Measurements from ENCODE around the gene RAB3IL1. TPM values are rescaled to one million over a fixed set of nuclear protein-coding genes. Genes with fewer than 3 reads are reported as not detected.

Gene RAB3IL1, protein sequence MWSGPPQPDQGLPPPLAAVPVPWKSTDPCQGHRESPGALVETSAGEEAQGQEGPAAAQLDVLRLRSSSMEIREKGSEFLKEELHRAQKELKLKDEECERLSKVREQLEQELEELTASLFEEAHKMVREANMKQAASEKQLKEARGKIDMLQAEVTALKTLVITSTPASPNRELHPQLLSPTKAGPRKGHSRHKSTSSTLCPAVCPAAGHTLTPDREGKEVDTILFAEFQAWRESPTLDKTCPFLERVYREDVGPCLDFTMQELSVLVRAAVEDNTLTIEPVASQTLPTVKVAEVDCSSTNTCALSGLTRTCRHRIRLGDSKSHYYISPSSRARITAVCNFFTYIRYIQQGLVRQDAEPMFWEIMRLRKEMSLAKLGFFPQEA
- total RNA-seq = 9.4 TPM
- long read RNA-seq, partial matches to known transcripts = 2 of 9 reads
- long read RNA-seq, other reads (novel, unspliced or antisense) = 3 of 9 reads

DNA sequence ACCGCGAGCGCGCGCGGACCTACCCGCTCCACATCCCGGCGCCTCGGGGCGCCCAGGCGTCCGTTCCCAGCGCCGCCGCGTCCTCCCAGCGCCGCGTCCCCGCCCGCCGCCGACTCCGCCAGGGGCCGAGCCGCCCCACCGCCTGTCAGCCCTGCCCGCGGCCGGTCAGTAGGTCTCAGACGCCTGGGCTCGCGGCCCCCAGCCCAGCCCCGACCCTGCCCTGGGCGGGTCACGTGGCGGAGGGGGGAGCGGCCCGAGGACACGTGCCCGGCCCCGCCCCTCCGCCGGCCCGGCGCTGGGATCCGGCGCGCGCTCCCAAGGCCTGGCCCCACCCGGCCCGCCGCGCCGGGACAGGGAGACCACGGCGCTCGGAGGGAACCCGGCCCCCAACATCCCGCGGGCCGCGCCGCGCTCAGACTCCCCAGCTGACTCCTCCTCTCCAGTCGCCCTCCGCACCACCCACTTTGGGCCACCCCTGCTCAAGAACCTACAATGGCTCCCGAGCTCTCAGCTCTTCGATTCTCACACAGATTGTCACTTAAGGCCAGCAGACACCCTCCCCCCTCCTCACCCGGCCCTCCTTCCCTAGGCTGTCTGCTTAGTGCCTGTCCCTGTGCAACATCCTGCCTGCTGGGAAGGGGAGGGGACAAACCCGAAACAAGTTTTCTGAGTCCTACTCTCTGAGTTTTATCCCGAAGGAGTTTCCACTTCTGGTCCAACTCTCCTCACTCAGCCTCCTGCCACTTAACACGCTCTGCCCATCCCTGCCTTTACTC is at the start of gene RAB3IL1:
TSS of gene RAB3IL1 (minus strand) at position 233 of the 776 bp plus-strand sequence. CDS start at position 34, 199 bp downstream.
- DNase-seq (ENCODE audit: low spot score) = peak; percentile 86
- intact Hi-C loops (cut with DNase I) = no loop called here

DNA sequence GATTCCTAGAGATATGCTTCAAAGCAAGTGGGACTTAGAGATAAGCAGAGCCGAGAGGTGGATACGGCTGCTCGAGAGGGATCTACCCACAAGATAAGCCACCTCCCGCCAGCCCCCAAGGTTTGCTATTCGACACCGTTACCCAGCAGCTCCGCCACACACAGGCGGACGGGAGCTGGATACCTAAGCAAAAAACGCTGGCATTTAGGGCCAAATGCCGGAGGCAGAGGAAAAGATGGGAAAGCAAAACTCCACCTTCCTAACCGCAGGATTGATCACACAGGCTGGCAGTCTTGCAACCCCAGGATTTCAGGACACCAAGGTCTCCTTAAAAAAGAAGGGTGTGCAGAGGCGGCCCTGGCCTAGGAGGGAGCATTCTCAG is 49.4 kb upstream of the RAB3IL1 start:
- intact Hi-C loops (cut with DNase I) = loop anchor here (2.0 to 5.0 kb wide), 2 partner anchors 76 to 149 kb away; partner anchors contain the start of genes FADS1 and FADS3
- no peak for DNase-seq (ENCODE audit: low spot score)

DNA sequence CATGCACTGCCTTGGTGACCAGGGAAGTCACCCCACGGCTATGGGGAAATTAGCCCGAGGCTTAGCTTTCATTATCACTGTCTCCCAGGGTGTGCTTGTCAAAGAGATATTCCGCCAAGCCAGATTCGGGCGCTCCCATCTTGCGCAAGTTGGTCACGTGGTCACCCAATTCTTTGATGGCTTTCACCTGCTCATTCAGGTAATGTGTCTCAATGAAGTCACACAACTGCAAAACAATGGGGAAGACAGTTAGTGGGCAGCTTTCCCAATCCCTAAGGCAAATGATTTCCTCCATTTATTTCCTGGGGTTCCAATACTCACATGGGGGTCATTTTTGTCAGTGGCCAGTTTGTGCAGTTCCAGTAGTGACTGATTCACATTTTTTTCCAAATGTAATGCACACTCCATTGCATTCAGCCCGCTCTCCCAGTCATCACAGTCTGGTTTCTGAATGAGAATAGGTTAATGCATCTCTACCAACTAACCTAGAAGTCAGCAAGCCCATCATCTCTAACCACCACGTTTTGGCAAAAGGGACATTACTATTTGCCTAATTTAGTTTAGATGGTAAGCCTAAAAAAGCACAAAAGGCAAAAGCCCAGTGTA is 47.4 kb upstream of the RAB3IL1 start:
- intact Hi-C loops (cut with DNase I) = loop anchor here (5.0 kb wide), 1 partner anchor 147 kb away; the partner anchor contains the start of gene FADS1
- DNase-seq (ENCODE audit: low spot score) = peak; percentile 72

DNA sequence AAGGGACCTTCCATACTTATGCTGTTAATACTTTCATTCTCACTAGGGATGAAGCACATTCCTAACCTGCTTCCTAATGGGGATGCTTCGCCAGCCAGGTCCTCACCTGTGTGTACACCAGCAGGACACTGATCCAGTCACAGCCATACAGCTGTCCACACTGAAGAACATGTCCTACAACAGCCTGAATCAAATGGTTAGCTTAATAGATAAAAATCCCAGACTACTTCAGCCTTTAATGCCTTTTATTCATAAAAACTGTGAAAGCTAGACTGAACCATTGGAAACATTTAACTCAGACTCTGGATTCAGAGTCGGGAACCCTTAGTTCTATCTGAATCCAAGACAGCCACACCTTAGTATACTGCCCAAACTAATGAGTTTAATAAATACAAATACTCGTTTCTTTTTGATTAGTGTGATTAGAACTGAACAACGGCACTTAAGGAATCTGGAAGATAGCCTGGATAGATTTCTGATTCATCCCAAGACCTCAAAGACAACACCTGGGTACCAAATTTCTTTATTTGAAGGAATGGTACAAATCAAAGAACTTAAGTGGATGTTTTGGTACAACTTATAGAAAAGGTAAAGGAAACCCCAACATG is 46.8 kb upstream of the RAB3IL1 start:
- intact Hi-C loops (cut with DNase I) = no loop called here
- no peak for DNase-seq (ENCODE audit: low spot score)

DNA sequence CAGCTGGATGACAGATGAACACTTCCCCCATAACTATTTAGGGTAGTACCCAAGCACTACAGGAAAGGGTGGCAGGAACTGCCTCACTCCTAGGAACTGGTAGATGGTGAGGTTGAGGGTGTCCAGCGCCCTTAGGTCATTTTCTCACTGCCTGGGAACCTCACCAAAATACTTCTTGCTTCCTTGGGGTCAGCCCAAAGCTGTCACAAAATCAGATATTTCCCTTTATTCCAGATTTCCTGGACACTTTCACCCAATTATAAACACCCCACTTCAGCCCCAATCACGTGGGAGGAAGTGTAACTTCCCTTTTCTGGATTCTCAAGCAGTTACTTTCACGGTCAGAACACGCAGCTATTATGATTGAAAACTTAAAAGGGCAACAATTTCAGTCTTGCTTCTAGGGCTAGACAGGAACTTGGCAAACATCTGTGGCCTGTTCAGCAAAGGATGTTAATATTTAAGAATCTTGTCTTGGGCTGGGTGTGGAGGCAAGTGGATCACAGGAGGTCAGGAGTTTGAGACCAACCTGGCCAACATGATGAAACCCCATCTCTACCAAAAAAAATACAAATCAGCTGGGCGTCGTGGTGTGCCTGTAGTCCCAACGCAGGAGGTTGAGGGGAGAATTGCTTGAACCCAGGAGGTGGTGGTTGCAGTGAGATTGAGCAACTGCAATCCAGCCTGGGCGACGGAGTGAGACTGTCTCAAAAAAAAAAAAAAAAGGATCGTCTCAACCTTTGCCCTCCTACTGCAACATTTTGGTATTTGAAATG is 46.1 kb upstream of the RAB3IL1 start:
- intact Hi-C loops (cut with DNase I) = no loop called here
- peak; percentile 74 for DNase-seq (ENCODE audit: low spot score)

DNA sequence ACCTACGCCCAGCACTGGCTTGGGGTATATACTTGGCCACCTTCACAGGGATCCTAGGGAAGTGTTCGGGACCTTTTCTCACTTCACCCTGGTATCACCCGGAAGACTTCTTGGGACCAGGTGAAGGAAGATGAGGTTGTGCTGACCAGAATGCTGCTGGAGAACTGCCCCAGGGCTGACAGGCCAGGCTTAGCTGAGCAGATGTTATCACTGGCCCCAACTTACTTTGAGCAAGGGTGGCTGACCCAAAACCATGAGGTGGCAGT is 45.6 kb upstream of the RAB3IL1 start:
- DNase-seq (ENCODE audit: low spot score) = no peak
- intact Hi-C loops (cut with DNase I) = no loop called here

DNA sequence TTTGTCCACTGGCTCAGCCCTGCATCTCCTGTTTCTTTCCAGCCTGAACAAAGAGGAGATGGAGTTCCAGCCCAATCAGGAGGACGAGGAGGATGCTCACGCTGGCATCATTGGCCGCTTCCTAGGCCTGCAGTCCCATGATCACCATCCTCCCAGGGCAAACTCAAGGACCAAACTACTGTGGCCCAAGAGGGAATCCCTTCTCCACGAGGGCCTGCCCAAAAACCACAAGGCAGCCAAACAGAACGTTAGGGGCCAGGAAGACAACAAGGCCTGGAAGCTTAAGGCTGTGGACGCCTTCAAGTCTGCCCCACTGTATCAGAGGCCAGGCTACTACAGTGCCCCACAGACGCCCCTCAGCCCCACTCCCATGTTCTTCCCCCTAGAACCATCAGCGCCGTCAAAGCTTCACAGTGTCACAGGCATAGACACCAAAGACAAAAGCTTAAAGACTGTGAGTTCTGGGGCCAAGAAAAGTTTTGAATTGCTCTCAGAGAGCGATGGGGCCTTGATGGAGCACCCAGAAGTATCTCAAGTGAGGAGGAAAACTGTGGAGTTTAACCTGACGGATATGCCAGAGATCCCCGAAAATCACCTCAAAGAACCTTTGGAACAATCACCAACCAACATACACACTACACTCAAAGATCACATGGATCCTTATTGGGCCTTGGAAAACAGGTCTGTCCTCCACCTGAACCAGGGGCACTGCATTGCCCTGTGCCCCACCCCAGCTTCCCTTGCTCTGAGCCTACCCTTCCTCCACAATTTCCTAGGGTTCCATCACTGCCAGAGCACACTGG is 45.0 kb upstream of the RAB3IL1 start:
- DNase-seq (ENCODE audit: low spot score) = no peak
- intact Hi-C loops (cut with DNase I) = no loop called here

DNA sequence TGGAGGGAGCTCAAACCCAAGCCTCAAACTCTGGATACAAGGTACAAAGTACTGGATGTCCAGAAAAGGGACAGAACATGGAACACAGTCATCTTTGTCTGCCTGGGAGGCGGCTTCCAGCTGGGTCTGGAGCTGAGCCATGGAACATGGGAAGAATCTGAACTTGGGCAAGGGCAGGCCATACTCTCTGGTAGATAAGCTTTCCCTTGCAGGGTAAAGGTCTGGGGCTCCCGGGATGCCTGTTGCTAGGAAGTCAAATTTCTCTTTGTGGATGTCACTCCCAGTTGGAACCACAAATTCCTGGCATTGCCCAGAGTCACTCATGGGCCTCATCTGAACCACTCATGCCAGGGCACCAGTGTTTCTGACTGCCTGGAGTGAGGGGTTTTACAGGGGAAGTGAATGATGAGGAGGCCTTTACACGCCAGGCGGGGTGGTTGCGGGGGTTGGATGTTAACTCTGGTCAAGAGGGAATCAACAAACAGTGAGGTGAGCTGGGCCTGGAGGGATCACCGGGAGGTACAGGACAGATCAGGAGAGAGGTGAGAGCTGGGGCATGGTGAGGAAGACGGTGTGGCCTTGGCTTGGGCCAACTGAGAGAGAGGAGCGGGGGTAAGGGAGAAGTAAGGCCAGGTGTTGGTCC is 44.3 kb upstream of the RAB3IL1 start:
- intact Hi-C loops (cut with DNase I) = no loop called here
- no peak for DNase-seq (ENCODE audit: low spot score)

DNA sequence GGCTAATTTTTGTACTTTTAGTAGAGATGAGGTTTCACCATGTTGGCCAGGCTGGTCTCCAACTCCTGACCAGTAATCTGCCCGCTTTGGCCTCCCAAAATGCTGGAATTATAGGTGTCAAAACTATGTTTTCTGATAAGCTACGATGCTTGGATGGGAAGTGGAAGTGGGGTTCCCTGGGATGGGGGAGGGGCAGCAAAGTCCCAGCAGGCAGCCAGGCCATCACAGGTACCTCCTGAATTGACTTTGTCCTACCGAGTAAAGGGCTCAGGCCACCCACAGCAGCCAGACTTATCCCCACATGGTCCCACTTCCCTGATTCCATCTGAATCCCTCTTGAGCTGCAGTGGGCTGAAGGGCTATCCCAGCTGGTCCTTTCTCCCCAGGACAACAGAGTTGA is 43.2 kb upstream of the RAB3IL1 start:
- no peak for DNase-seq (ENCODE audit: low spot score)
- intact Hi-C loops (cut with DNase I) = no loop called here

DNA sequence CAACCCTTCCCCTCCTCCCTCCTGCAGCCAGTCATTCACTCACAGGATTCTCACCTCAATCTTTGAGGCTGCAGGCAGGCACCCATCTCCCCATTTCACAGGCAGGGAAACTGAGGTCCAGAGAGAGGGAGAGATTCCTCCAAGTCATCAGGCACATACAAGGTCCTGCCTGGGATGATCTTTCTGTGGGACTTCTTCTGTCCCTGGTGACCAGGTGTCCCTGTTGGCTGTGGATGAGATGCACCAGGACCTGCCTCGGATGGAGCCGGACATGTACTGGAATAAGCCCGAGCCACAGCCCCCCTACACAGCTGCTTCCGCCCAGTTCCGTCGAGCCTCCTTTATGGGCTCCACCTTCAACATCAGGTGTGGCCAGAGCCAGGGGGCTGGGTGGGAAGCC is 42.3 kb upstream of the RAB3IL1 start:
- no peak for DNase-seq (ENCODE audit: low spot score)
- intact Hi-C loops (cut with DNase I) = loop anchor here (10.0 kb wide), 1 partner anchor 95 kb away; no protein-coding TSS in a partner anchor

DNA sequence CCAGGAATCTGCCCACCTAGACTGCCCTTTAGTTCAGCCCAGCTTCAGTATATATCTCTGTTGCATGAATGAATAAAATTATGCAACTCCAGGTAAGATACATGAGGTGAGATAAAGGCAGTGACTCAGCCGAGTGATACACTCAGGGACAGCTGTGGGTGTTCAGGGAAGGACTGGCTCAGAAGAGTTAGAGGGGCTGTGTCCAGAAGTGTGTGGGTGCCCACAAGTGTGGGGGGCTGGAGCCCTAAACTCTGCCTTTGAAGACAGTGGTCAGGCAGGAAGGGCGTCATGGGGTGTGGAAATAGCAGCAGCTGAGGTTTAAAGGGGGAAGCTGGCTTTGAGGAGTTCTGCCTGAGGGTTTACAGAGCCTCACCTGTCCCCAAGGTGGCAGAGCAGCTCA is 41.7 kb upstream of the RAB3IL1 start:
- DNase-seq (ENCODE audit: low spot score) = no peak
- intact Hi-C loops (cut with DNase I) = loop anchor here (10.0 kb wide), 1 partner anchor 96 kb away; no protein-coding TSS in a partner anchor

DNA sequence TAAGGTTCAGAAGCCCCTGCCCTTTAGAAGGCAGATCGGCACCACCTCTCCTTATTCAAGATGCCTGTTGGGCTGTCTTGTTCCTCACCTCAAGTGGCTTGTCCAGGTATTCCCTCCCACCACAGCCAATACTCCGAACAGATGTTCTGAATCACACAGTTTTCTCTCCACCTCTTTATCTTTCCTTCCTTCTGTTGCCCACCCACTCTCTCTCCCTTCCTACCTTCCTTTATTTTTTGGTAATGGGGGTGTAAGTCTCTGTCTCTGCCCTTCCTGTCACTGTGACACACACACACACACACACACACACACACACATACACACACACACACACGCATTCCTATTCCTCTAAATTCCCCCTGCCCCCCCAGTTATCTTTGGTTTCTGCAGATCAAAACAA is 41.2 kb upstream of the RAB3IL1 start:
- intact Hi-C loops (cut with DNase I) = loop anchor here (10.0 kb wide), 1 partner anchor 96 kb away; no protein-coding TSS in a partner anchor
- peak; percentile 22 for DNase-seq (ENCODE audit: low spot score)

DNA sequence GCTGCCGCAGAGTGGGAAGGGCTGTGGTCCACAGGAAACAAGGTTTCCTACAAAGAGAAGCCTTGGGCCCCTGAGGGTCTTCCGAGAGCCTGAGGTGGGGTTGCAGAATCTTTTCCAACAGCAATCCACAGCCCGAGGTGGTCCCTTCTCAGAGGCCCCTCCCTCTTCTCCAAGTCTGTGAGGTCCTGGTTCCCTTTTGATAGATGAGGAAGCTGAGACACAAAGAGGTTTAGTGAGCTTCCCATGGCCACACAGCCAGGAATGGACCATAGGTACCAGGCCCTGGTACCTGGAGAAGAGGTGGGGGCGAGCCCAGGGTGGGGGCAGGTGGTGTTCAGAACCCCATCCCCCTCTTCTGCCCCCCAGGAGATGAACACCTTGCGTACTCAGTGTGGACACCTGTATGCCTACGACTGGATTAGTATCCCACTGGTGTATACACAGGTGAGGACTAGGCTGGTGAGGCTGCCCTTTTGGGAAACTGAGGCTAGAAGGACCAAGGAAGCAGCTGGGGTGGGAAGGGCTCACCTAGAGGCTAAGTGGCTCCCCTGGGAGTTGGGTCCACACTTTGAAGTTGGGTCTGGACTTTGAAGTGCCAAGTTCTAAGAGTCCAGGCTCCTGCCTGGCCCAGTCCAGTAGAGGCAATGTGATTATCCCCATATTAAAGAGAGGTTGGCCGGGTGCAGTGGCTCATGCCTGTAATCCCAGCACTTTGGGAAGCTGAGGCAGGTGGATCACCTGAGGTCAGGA is 39.8 kb upstream of the RAB3IL1 start:
- intact Hi-C loops (cut with DNase I) = loop anchor here (10.0 kb wide), 1 partner anchor 98 kb away; no protein-coding TSS in a partner anchor
- no peak for DNase-seq (ENCODE audit: low spot score)

DNA sequence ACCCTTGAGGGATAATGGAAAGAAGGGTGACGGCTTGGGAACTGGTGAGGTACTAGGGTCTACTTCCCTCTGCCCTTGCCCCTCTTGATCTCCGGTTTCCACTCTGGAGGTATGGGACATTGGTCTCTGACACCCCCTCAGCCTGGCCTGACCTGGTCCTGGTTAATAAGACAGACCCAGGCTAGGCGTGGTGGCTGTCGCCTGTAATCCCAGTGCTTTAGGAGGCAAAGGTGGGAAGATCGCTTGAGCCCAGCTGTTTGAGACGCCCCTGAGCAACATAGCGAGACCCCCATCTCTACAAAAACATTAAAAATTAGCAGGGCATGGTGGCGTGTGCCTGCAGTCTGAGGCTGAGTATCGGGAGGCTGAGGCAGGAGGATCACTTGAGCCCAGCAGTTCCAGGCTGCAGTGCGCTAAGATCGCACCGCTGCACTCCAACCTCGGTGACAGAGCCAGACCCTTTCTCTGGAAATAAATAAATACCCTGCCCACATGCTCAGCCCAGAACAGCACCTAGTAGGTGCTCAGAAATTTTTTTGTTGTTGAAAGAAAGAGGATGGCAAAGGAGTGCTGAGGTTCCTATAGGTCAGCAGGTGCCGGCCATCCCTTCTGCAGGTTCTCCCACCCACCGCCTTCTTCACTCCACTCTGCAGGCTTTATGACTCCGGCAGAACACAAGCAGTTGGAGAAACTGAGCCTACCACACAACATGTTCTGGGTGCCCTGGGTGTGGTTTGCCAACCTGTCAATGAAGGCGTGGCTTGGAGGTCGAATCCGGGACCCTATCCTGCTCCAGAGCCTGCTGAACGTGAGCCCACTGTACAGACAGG is 39.0 kb upstream of the RAB3IL1 start:
- no peak for DNase-seq (ENCODE audit: low spot score)
- intact Hi-C loops (cut with DNase I) = loop anchor here (10.0 kb wide), 1 partner anchor 98 kb away; no protein-coding TSS in a partner anchor

DNA sequence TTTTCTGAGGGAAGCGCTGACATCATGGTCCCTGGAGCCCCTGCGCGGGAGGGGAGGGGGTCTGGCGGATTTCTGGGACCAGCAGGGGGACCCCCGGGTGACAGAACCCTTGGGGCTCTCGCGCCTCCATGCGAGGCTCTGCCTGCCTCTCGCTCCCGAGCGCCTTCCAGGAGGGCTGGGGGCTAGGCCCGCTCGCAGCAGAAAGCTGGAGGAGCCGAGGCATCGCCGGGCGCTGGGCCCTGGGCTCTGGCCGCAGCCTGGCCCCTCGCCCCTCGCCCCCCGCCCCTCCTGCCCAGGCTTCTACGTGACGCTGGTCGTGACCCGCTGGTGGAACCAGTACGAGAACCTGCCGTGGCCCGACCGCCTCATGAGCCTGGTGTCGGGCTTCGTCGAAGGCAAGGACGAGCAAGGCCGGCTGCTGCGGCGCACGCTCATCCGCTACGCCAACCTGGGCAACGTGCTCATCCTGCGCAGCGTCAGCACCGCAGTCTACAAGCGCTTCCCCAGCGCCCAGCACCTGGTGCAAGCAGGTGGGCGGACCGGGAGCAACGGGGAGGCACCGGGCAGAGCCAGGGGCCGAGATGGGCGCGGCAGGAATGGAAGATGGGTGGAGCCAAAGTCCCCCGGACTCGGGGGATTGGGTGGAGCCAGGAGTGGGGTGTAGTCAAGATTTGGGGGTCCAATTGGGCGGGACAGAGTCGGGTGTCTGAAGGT is 38.2 kb upstream of the RAB3IL1 start:
- intact Hi-C loops (cut with DNase I) = loop anchor here (10.0 kb wide), 1 partner anchor 99 kb away; no protein-coding TSS in a partner anchor
- DNase-seq (ENCODE audit: low spot score) = no peak

Measured in cardiac septum (tissue), 1 donor.